Psoas muscle (tissue), 8 donors: Measurements from ENCODE around the gene TANC1. TPM values are rescaled to one million over a fixed set of nuclear protein-coding genes. Genes with fewer than 3 reads are reported as not detected.
"Not testable (repeated sequence)": the region's sequence is repeated elsewhere in the genome, so short reads cannot be mapped to it uniquely, and the experiment has no call there.

Experiments
- ATAC-seq, 4 donors: fragments of 200-7000 bp; cut with Tn5 transposase; one replicate each; pipeline ENCODE4 v1.9.1; 2020; ENCODE audit warnings: moderate library complexity in 3 of 4, mild to moderate bottlenecking in 2 of 4
- DNase-seq, 2 donors: peaks; one replicate each; pipeline ENCODE4 v3.0.0-alpha.2; 2020
- H3K27ac ChIP-seq: fragments of 200-600 bp; one replicate; pipeline ENCODE4 v1.8.0; 2022
- H3K27me3 ChIP-seq, 3 donors: fragments of 200-600 bp in 1 of 3; one replicate each; pipeline versions ENCODE4 v1.6.1 to v1.8.0; 2013 to 2022; ENCODE audit warnings: low read length in 2 of 3, mild to moderate bottlenecking in 2 of 3, moderate library complexity in 1 of 3; ENCODE audit not compliant: insufficient read depth in 3 of 3
- H3K36me3 ChIP-seq, 2 donors: fragments of 200-600 bp in 1 of 2; one replicate each; pipeline versions ENCODE4 v1.6.1 to v1.8.0; 2013 to 2022; ENCODE audit warnings: low read depth in 1 of 2, mild to moderate bottlenecking in 1 of 2, moderate library complexity in 1 of 2; ENCODE audit not compliant: insufficient read depth in 1 of 2
- H3K4me1 ChIP-seq: fragments of 200-600 bp; one replicate; pipeline ENCODE4 v1.8.0; 2022
- H3K4me3 ChIP-seq: fragments of 200-600 bp; one replicate; pipeline ENCODE4 v1.8.0; 2022; ENCODE audit warnings: mild to moderate bottlenecking
- H3K9me3 ChIP-seq: fragments of 200-600 bp; one replicate; pipeline ENCODE4 v1.8.0; 2022
- CTCF ChIP-seq: fragments of 200-600 bp; IDR thresholded peaks from one replicate; pipeline ENCODE4 v1.8.0; 2022; ENCODE audit warnings: antibody characterized with exemption
- WGBS, 3 donors: extraction: QIAGEN DNeasy Blood & Tissue Kit; methylation state at CpG; one replicate each; pipeline versions ENCODE4 v1.1.6 to v1.1.7; 2013; 5-methylcytosine and 5-hydroxymethylcytosine counted together
- intact Hi-C, 2 donors: fragments of 100-400 bp; cut with DNase I; formaldehyde crosslinking; loops; one replicate each; pipeline versions ENCODE4 v1.11.0 to v1.14.2; 2022
- polyA plus RNA-seq, 3 donors: library from polyadenylated mRNA; stranded (reverse); fragments of 200-250 nt; gene quantifications; one replicate each; pipeline ENCODE4 v1.2.3, GENCODE V29; 2013
- total RNA-seq, 4 donors: library from RNA; stranded (reverse); fragmentation: NEBNext Ultra II Directional in 2 of 4; extraction: Animal tissue kit (Norgen Biotek cat#: 25700) in 2 of 4; gene quantifications; one replicate each; pipeline versions ENCODE4 v1.2.1 to v1.2.4, GENCODE V29; 2021 to 2023
- donor health status: healthy with polysubstance abuse.
- donor health status: DM: no; HTN: no; CAD: no; lungs with moderate emphysema.
- donor health status: Bipolar disorder and iron deficiency.
- donor health status: healthy.
- donor health status: DM: yes; HTN: yes; CAD: no.
- donor health status: DM: no; HTN: no; CAD: no.
- donor health status: DM: no; HTN: no; CAD: no.
- donor health status: DM: yes; HTN: yes; CAD: no.

The TANC1 gene
- total and polyA plus RNA-seq, 7 donors, result 1.9 to 7.5 (median 3.2) TPM

DNA sequence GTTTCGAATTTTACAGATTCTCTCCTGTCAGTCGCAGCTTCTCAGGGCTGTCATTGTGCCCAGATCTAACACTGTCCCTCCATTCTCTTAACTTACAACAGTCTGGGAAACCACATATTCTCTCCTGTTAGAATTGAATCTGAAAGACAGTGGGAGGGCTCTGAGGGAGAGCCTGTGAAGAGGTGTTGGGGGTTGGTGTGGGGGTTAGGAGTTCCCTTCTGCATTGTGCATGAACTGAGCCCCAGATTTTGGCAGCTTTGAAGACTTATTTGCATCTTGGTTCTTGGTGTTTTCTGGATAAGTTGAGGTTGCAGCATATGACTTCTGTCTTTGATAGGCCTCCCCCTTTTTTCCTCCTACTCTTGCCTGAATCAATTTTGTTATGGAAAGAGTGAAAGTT, 64.1 kb downstream of the TANC1 start:
- no peak overlapping the region for H3K4me3 ChIP-seq
- DNase-seq (no peak), ATAC-seq (no peak)
- TF ChIP-seq CTCF, result no peak
- H3K4me1 ChIP-seq, result peaks cover 28% of the 10 kb centered on the region
- WGBS, 3 donors, result 79 to 87% (median 81%) methylated on average over 2 of the region's 2 CpGs
- no peaks in the 10 kb centered on the region for H3K9me3 ChIP-seq
- intact Hi-C loops, result loop anchor here in 1 of 2 donors (5.0 kb wide), 3 partner anchors 55 to 130 kb away; partner anchors contain the start of gene TANC1
- H3K27ac ChIP-seq, result no peak overlapping the region
- no peaks in the 10 kb centered on the region for H3K36me3 ChIP-seq
- H3K27me3 ChIP-seq, result no peaks in the 10 kb centered on the region

GRCh38 chr2:159034713-159035112, 66.3 kb downstream of the TANC1 start:
- no peak overlapping the region for H3K4me3 ChIP-seq
- no peak for TF ChIP-seq CTCF
- H3K4me1 ChIP-seq, result peaks cover 28% of the 10 kb centered on the region
- no peaks in the 10 kb centered on the region for H3K9me3 ChIP-seq
- DNase-seq (no peak), ATAC-seq (no peak)
- H3K27me3 ChIP-seq, result no peaks in the 10 kb centered on the region
- intact Hi-C loops, result loop anchor here in 1 of 2 donors (5.0 kb wide), 3 partner anchors 53 to 132 kb away; partner anchors contain the start of gene TANC1
- H3K27ac ChIP-seq, result no peak overlapping the region
- 78 to 93% (median 91%) methylated on average over 7 of the region's 7 CpGs for WGBS, 3 donors
- no peaks in the 10 kb centered on the region for H3K36me3 ChIP-seq

- 68 to 71% (median 70%) methylated on average over 10 of the region's 10 CpGs for WGBS, 3 donors
Observed at GRCh38 chr2:159035790-159036411, 67.5 kb downstream of the TANC1 start.

DNA sequence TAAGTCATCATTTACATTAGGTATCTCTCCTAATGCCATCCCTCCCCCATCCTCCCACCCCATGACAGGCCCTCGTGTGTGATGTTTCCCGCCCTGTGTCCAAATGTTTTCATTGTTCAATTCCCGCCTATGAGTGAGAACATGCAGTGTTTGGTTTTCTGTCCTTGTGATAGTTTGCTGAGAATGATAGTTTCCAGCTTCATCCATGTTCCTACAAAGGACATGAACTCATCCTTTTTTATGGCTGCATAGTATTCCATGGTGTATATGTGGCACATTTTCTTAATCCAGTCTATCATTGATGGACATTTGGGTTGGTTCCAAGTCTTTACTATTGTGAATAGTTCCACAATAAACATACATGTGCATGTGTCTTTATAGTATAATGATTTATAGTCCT, 68.0 kb downstream of the TANC1 start:
- intact Hi-C loops, H3K36me3 ChIP-seq, H3K27me3 ChIP-seq, DNase-seq, ATAC-seq, H3K9me3 ChIP-seq, H3K4me3 ChIP-seq, H3K27ac ChIP-seq: not testable (repeated sequence)
- WGBS, 3 donors, result 95 to 96% (median 95%) methylated on average over 3 of the region's 3 CpGs
- peaks cover 16% of the 10 kb centered on the region for H3K4me1 ChIP-seq

More at GRCh38 chr2:159035790-159036411, 67.5 kb downstream of the TANC1 start:
- DNase-seq, result no peak
- Histone ChIP-seq H3K36me3 (no peaks in the 10 kb centered on the region), H3K27me3 (no peaks in the 10 kb centered on the region), H3K4me1 (peaks cover 22% of the 10 kb centered on the region), H3K4me3 (no peak overlapping the region), H3K27ac (no peak overlapping the region), H3K9me3 (no peaks in the 10 kb centered on the region)
- peak; percentile 17 for TF ChIP-seq CTCF
- peak in 3 of 4 donors; percentile 70 to 94 (median 83) for ATAC-seq
- intact Hi-C loops, result no loop called here

DNA sequence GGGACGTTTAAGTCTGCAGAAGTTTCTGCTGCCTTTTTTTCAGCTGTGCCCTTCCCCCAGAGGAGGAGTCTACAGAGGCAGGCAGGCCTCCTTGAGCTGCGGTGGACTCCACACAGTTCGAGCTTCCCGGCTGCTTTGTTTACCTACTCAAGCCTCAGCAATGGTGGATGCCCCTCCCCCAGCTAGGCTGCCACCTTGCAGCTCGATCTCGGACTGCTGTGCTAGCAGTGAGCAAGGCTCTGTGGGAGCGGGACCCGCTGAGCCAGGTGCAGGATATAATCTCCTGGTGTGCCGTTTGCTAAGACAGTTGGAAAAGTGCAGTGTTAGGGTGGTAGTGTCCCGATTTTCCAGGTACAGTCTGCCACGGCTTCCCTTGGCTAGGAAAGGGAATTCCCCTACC, 72.9 kb downstream of the TANC1 start:
- DNase-seq, H3K9me3 ChIP-seq, H3K36me3 ChIP-seq, ATAC-seq, H3K27ac ChIP-seq, intact Hi-C loops, H3K27me3 ChIP-seq, H3K4me3 ChIP-seq, H3K4me1 ChIP-seq: not testable (repeated sequence)
- WGBS, 3 donors, result 94 to 96% (median 95%) methylated on average over 11 of the region's 11 CpGs
